ENCODE data around the gene TMX1.

DNA sequence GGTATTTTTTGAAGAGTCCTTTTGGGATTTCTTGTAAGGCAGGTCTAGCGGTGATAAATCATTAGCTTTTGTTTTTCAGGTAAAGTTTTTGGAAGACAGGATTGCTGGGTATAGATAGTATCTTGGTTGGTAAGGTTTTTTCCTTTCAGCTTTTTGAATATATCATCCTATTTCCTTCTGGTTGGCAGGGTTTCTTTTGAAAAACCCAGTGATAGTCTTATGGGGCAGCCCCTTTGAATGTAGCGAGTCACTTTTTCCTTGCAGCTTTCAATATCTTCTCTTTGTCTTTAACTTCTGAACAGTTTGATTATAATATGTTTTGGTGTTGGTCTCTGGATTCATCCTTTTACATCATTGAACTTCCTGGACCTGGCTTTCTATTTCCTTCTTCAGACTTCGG, 20.2 kb downstream of the TMX1 start:
- TF ChIP-seq, protein P1, sequence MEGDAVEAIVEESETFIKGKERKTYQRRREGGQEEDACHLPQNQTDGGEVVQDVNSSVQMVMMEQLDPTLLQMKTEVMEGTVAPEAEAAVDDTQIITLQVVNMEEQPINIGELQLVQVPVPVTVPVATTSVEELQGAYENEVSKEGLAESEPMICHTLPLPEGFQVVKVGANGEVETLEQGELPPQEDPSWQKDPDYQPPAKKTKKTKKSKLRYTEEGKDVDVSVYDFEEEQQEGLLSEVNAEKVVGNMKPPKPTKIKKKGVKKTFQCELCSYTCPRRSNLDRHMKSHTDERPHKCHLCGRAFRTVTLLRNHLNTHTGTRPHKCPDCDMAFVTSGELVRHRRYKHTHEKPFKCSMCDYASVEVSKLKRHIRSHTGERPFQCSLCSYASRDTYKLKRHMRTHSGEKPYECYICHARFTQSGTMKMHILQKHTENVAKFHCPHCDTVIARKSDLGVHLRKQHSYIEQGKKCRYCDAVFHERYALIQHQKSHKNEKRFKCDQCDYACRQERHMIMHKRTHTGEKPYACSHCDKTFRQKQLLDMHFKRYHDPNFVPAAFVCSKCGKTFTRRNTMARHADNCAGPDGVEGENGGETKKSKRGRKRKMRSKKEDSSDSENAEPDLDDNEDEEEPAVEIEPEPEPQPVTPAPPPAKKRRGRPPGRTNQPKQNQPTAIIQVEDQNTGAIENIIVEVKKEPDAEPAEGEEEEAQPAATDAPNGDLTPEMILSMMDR (conservative IDR thresholded peaks at IDR 0.05; ENCODE audit: low read length): no peak
- no peak for TF ChIP-seq EZH2phosphoT487 (IDR thresholded peaks at IDR 0.05; ENCODE audit: borderline replicate concordance)
